ENCODE data around the gene PHF24. TPM values are rescaled to one million over a fixed set of nuclear protein-coding genes. Genes with fewer than 3 reads are reported as not detected.

Gene PHF24
- total RNA-seq, 1 donor from 2014 or later: not detected

- Histone ChIP-seq H3K27me3 (no peaks in the 10 kb centered on the region), H3K9me3 (no peaks in the 10 kb centered on the region), H3K4me3 (peak within 1 kb of the TSS; percentile 81 to 100), H3K27ac (peak within 1 kb of the TSS; percentile 98 to 100), H3K36me3 (no peaks in the 10 kb centered on the region), H3K4me1 (peaks cover 13 to 39% of the 10 kb centered on the region in 2 donors)
- intact Hi-C loops (cut with DNase I): loop anchor here (1.0 to 2.0 kb wide), 3 partner anchors 83 to 810 kb away; partner anchors contain the start of genes STOML2, UBAP1 and VCP
- TF ChIP-seq, protein P1, sequence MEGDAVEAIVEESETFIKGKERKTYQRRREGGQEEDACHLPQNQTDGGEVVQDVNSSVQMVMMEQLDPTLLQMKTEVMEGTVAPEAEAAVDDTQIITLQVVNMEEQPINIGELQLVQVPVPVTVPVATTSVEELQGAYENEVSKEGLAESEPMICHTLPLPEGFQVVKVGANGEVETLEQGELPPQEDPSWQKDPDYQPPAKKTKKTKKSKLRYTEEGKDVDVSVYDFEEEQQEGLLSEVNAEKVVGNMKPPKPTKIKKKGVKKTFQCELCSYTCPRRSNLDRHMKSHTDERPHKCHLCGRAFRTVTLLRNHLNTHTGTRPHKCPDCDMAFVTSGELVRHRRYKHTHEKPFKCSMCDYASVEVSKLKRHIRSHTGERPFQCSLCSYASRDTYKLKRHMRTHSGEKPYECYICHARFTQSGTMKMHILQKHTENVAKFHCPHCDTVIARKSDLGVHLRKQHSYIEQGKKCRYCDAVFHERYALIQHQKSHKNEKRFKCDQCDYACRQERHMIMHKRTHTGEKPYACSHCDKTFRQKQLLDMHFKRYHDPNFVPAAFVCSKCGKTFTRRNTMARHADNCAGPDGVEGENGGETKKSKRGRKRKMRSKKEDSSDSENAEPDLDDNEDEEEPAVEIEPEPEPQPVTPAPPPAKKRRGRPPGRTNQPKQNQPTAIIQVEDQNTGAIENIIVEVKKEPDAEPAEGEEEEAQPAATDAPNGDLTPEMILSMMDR (IDR thresholded peaks at IDR 0.05): no peak
- DNase-seq (ENCODE audit: low spot score in 2 of 2): peak; percentile 99 to 100
Measured at GRCh38 chr9:34989003-34989945, 31.2 kb downstream of the PHF24 start, which contains the start of gene DNAJB5. TSS of gene DNAJB5 (plus strand) at chr9:34989745. CDS start at chr9:34990631, 886 bp downstream.

- Histone ChIP-seq H3K27me3 (no peaks in the 10 kb centered on the region), H3K27ac (peak overlapping the region; percentile 98 to 100), H3K4me3 (peak overlapping the region; percentile 81 to 100), H3K4me1 (peaks cover 19 to 47% of the 10 kb centered on the region in 2 donors), H3K36me3 (peaks cover 0 to under 1% of the 10 kb centered on the region in 2 donors), H3K9me3 (no peaks in the 10 kb centered on the region)
- intact Hi-C loops (cut with DNase I): loop anchor here (1.0 to 10.0 kb wide), 11 partner anchors 82 to 1175 kb away; partner anchors contain the start of genes CCDC107, DNAI1, FAM219A and IL11RA
- TF ChIP-seq, protein P1 (IDR thresholded peaks at IDR 0.05): no peak
- peak; percentile 54 to 92 for DNase-seq (ENCODE audit: low spot score in 2 of 2)
Measured at GRCh38 chr9:34989946-34990635, 32.0 kb downstream of the PHF24 start.

- Histone ChIP-seq H3K9me3 (no peaks in the 10 kb centered on the region), H3K36me3 (peaks cover 7% of the 10 kb centered on the region in 2 donors), H3K4me3 (peak overlapping the region; percentile 30 to 81), H3K27me3 (no peaks in the 10 kb centered on the region), H3K4me1 (peaks cover 19 to 54% of the 10 kb centered on the region in 2 donors), H3K27ac (peak overlapping the region; percentile 98 to 100)
- intact Hi-C loops (cut with DNase I): loop anchor here (5.0 to 10.0 kb wide), 8 partner anchors 171 to 1176 kb away; partner anchors contain the start of genes CCDC107, DNAI1, FAM219A and IL11RA
- peak in 1 of 2 donors; percentile 74 for DNase-seq (ENCODE audit: low spot score in 2 of 2)
- TF ChIP-seq, protein P1 (IDR thresholded peaks at IDR 0.05): no peak
Measured at GRCh38 chr9:34990908-34991606, 33.0 kb downstream of the PHF24 start.

GRCh38 chr9:34991607-34992375 lies 33.7 kb downstream of the PHF24 start:
- H3K27me3 ChIP-seq: no peaks in the 10 kb centered on the region
- no peaks in the 10 kb centered on the region for H3K9me3 ChIP-seq
- TF ChIP-seq, protein P1 (IDR thresholded peaks at IDR 0.05): peak in 2 of 3 experiments; percentile 28 to 35
- H3K4me3 ChIP-seq: peak overlapping the region in 1 of 2 donors; percentile 81
- intact Hi-C loops (cut with DNase I): loop anchor here (2.0 to 10.0 kb wide), 10 partner anchors 171 to 1177 kb away; partner anchors contain the start of genes CCDC107, DNAI1, FAM219A and IL11RA
- peaks cover 14 to 15% of the 10 kb centered on the region in 2 donors for H3K36me3 ChIP-seq
- peak overlapping the region; percentile 98 to 100 for H3K27ac ChIP-seq
- H3K4me1 ChIP-seq: peaks cover 19 to 54% of the 10 kb centered on the region in 2 donors
- peak; percentile 65 to 89 for DNase-seq (ENCODE audit: low spot score in 2 of 2)

Measured in ascending aorta (tissue), 2 donors.